Mammary epithelial cell (primary cell): Measurements from ENCODE around the gene TMEM39A.

Source experiments
- CTCF ChIP-seq, 2 donors: IDR thresholded peaks in 1 of 2; conservative IDR thresholded peaks in 1 of 2; 2 replicates each; pipeline ENCODE4 v1.5.1; 2011 to 2012; ENCODE audit warnings: inconsistent platforms in 2 of 2, low read length in 2 of 2, mild to moderate bottlenecking in 2 of 2, control low read depth in 1 of 2, low read depth in 1 of 2; ENCODE audit not compliant: insufficient read depth in 1 of 2; ENCODE audit errors: extremely low read depth in 1 of 2
- EZH2 ChIP-seq: IDR thresholded peaks from 2 replicates; pipeline ENCODE4 v1.6.1; 2012; ENCODE audit warnings: low read length, inconsistent platforms, borderline replicate concordance

- TF ChIP-seq EZH2 (no peak), CTCF (conservative IDR thresholded peaks at IDR 0.05 in 1 of 2, IDR thresholded peaks at IDR 0.05 in 1 of 2; ENCODE audit: extremely low read depth in 1 of 2, insufficient read depth in 1 of 2, low read depth in 1 of 2, low read length in 2 of 2) (no peak)
Observed at GRCh38 chr3:119497820-119498185, 34.4 kb upstream of the TMEM39A start.
